B cell (primary cell): ENCODE results near the gene MCF2L. TPM values are rescaled to one million over a fixed set of nuclear protein-coding genes. Genes with fewer than 3 reads are reported as not detected.

Source experiments
- ATAC-seq: fragments of 200-7000 bp; cut with Tn5 transposase; one replicate; pipeline ENCODE4 v1.10.0; 2021; ENCODE audit warnings: low read depth, mild to moderate bottlenecking, moderate number of reproducible peaks, moderate library complexity
- CTCF ChIA-PET: fragments of 350-600 bp; sonication (Branson Sonifier 250); formaldehyde crosslinking; loops from one replicate; lab custom pipeline; 2021; ENCODE audit warnings: antibody characterized with exemption, inconsistent platforms; lab: Charles Lee
- POLR2A ChIA-PET: fragments of 350-600 bp; sonication (Branson Sonifier 250); formaldehyde crosslinking; loops from one replicate; lab custom pipeline; 2021; ENCODE audit warnings: antibody characterized with exemption; lab: Charles Lee
- DNase-seq: peaks from one replicate; pipeline ENCODE4 v3.0.0; 2013
- H2AFZ ChIP-seq: 2 replicates; pipeline ENCODE4 v1.6.1; 2012; ENCODE audit warnings: mild to moderate bottlenecking, low read depth, low read length; ENCODE audit not compliant: insufficient read depth, poor library complexity, severe bottlenecking
- H3K27ac ChIP-seq, 2 donors: 1 replicate in 1 of 2; 2 replicates in 1 of 2; pipeline ENCODE4 v1.5.1; 2012 to 2013; ENCODE audit warnings: low read length in 2 of 2, mild to moderate bottlenecking in 2 of 2, moderate library complexity in 1 of 2
- H3K27me3 ChIP-seq, 4 experiments: fragments of 200-600 bp in 1 of 4; sonication (generic) in 1 of 4; replicated peaks in 1 of 4; 1 replicate in 2 of 4; 2 replicates in 2 of 4; pipeline versions ENCODE4 v1.6.1 to v1.7.0; 2013 to 2016; ENCODE audit warnings: low read length in 3 of 4, mild to moderate bottlenecking in 2 of 4, mixed read lengths in 1 of 4, moderate library complexity in 1 of 4; ENCODE audit not compliant: insufficient read depth in 4 of 4, control insufficient read depth in 3 of 4; ENCODE audit errors: control extremely low read depth in 1 of 4
- H3K36me3 ChIP-seq, 2 experiments: replicated peaks in 1 of 2; 1 replicate in 1 of 2; 2 replicates in 1 of 2; pipeline versions ENCODE4 v1.6.1 to v1.7.1; 2013; ENCODE audit warnings: low read length in 1 of 2; ENCODE audit not compliant: insufficient read depth in 2 of 2, control insufficient read depth in 1 of 2; ENCODE audit errors: control extremely low read depth in 1 of 2, extremely low read depth in 1 of 2
- H3K4me1 ChIP-seq, 2 donors: fragments of 200-600 bp in 1 of 2; sonication (generic) in 1 of 2; 1 replicate in 1 of 2; 2 replicates in 1 of 2; pipeline versions ENCODE4 v1.5.1 to v1.6.1; 2013 to 2017; ENCODE audit warnings: low read length in 2 of 2; ENCODE audit not compliant: control insufficient read depth in 2 of 2, insufficient read depth in 2 of 2
- H3K4me2 ChIP-seq: replicated peaks from 2 replicates; pipeline ENCODE3; 2012; ENCODE audit warnings: mild to moderate bottlenecking, low read depth, low read length; ENCODE audit not compliant: poor library complexity, severe bottlenecking
- H3K4me3 ChIP-seq, 5 experiments: fragments of 200-600 bp in 1 of 5; sonication (generic) in 1 of 5; 1 replicate in 3 of 5; 2 replicates in 2 of 5; pipeline versions ENCODE4 v1.5.1 to v1.7.0; 2011 to 2016; ENCODE audit warnings: low read length in 4 of 5, mild to moderate bottlenecking in 4 of 5, low read depth in 2 of 5, control low read depth in 1 of 5, moderate library complexity in 1 of 5; ENCODE audit not compliant: insufficient read depth in 1 of 5; ENCODE audit errors: control extremely low read depth in 1 of 5, extremely low read depth in 1 of 5
- H3K79me2 ChIP-seq: fragments of 200-600 bp; sonication (generic); one replicate; pipeline ENCODE4 v1.6.0; 2016; ENCODE audit warnings: low read length; ENCODE audit not compliant: control insufficient read depth, insufficient read depth
- H3K9ac ChIP-seq: fragments of 200-600 bp; sonication (generic); 2 replicates; pipeline ENCODE4 v1.6.1; 2017; ENCODE audit warnings: mild to moderate bottlenecking, low read length, moderate library complexity
- H3K9me3 ChIP-seq, 3 donors: one replicate each; pipeline versions ENCODE4 v1.6.1 to v1.7.1; 2013; ENCODE audit warnings: low read length in 2 of 3; ENCODE audit not compliant: control insufficient read depth in 2 of 3, insufficient read depth in 1 of 3; ENCODE audit errors: control extremely low read depth in 1 of 3
- H4K20me1 ChIP-seq: 2 replicates; pipeline ENCODE4 v1.6.0; 2012; ENCODE audit warnings: mild to moderate bottlenecking, low read length; ENCODE audit not compliant: insufficient read depth, control insufficient read depth, poor library complexity, severe bottlenecking
- H3K27ac Mint-ChIP-seq: one replicate; pipeline ENCODE4 v1.8.0; 2021; ENCODE audit warnings: mixed read lengths
- H3K27me3 Mint-ChIP-seq: one replicate; pipeline ENCODE4 v1.8.0; 2021; ENCODE audit warnings: mixed read lengths
- H3K4me1 Mint-ChIP-seq: one replicate; pipeline ENCODE4 v1.8.0; 2021; ENCODE audit warnings: mixed read lengths
- H3K4me3 Mint-ChIP-seq: one replicate; pipeline ENCODE4 v1.8.0; 2021; ENCODE audit warnings: mixed read lengths
- H3K9me3 Mint-ChIP-seq: one replicate; pipeline ENCODE4 v1.8.0; 2022; ENCODE audit warnings: mixed read lengths; ENCODE audit not compliant: insufficient read depth
- CTCF ChIP-seq: fragments of 200-600 bp; IDR thresholded peaks from one replicate; pipeline ENCODE4 v1.8.0; 2022; ENCODE audit warnings: antibody characterized with exemption, mild to moderate bottlenecking
- EZH2 ChIP-seq: IDR thresholded peaks from 2 replicates; pipeline ENCODE4 v1.6.1; 2012; ENCODE audit warnings: borderline replicate concordance, low read depth, mild to moderate bottlenecking, moderate library complexity, low read length; ENCODE audit not compliant: insufficient read depth, poor library complexity, severe bottlenecking
- WGBS: methylation state at CpG from one replicate; pipeline ENCODE4 v1.1.5; 2013; ENCODE audit warnings: missing lambda C conversion rate; ENCODE audit not compliant: insufficient coverage; 5-methylcytosine and 5-hydroxymethylcytosine counted together
- intact Hi-C: fragments of 100-400 bp; cut with micrococcal nuclease; formaldehyde crosslinking; loops from one replicate; pipeline ENCODE4 v1.10.0; 2022
- polyA plus RNA-seq: library from polyadenylated mRNA; depleted of rRNA; stranded (reverse); fragments of >200 nt; gene quantifications from 2 replicates; pipeline ENCODE4 v1.2.3, GENCODE V29; 2012
- total RNA-seq, 2 donors: library from RNA; stranded (reverse); fragments of 120-200 nt in 1 of 2; gene quantifications; 1 replicate in 1 of 2; 2 replicates in 1 of 2; pipeline versions ENCODE4 v1.2.3 to v1.2.4, GENCODE V29; 2013 to 2022

The MCF2L gene
- total and polyA plus RNA-seq, 2 donors (not counting 1 experiment from before 2014, with no cell fraction given) = 3.7 to 8.2 TPM

- no peaks in the 10 kb centered on the region for H3K79me2 ChIP-seq
- no peaks in the 10 kb centered on the region for H3K9me3 Mint-ChIP-seq
- no peaks in the 10 kb centered on the region for H3K4me1 ChIP-seq
- intact Hi-C loops = no loop called here
- H4K20me1 ChIP-seq = no peaks in the 10 kb centered on the region
- no peak overlapping the region for H3K9ac ChIP-seq
- no peak overlapping the region for H3K4me3 ChIP-seq
- no peak for TF ChIP-seq CTCF
- TF ChIP-seq EZH2 = no peak
- peaks cover 0 to 25% (median 0%) of the 10 kb centered on the region in 3 donors for H3K9me3 ChIP-seq
- no peak overlapping the region for H3K4me2 ChIP-seq
- WGBS = 96% methylated on average over 31 of the region's 39 CpGs
- no peaks in the 10 kb centered on the region for H3K27me3 ChIP-seq
- H2AFZ ChIP-seq = no peak overlapping the region
- H3K4me1 Mint-ChIP-seq = no peaks in the 10 kb centered on the region
- ATAC-seq (no peak), DNase-seq (no peak)
- H3K27ac ChIP-seq = no peak overlapping the region
- H3K27ac Mint-ChIP-seq = no peak overlapping the region
- no peaks in the 10 kb centered on the region for H3K36me3 ChIP-seq
- H3K27me3 Mint-ChIP-seq = no peaks in the 10 kb centered on the region
- CTCF ChIA-PET = no interaction called here
- no peak overlapping the region for H3K4me3 Mint-ChIP-seq
- POLR2A ChIA-PET = no interaction called here
These were observed 118.2 kb downstream of the MCF2L start for GRCh38 chr13:113086991-113087922.

DNA sequence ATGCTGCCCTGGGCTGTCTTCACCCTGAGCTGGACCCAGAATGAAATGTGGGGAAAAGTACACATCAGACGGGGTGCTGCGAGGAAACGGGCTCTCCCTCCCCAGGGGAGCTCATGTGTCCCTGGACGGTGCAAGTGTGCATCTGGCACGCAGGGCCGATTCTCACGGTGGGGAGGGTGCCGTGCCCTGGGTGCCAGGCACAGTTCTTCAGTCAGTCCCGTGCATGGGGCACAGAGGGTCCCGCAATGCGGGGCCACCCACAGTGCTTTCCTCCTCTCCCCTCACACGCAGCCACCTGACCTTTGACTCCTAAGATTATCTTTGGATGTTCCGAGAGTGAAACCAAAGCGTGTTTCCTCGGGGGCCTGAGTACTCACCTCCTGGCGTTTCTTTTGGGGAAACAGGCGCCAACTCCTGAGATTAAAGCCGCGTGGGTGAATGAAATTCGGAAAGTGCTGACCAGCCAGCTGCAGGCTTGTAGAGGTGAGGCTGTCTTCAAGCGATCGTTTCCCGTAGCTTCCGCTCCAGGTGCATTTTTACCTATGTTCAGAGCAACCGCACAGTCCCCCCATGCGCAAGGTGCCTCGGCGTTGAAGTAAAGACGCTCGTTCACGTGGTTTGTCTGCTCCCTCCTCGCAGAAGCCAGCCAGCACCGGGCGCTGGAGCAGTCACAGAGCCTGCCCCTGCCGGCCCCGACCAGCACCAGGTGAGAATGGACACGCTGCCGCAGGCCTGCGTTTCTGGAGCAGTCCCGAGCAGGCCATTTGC is 119.1 kb downstream of the MCF2L start:
- H3K27ac Mint-ChIP-seq = no peak overlapping the region
- no peaks in the 10 kb centered on the region for H3K27me3 Mint-ChIP-seq
- H3K27me3 ChIP-seq = no peaks in the 10 kb centered on the region
- TF ChIP-seq CTCF (no peak), EZH2 (no peak)
- ChIA-PET POLR2A (no interaction called here), CTCF (no interaction called here)
- no peaks in the 10 kb centered on the region for H3K9me3 Mint-ChIP-seq
- 96% methylated on average over 40 of the region's 40 CpGs for WGBS
- no peaks in the 10 kb centered on the region for H3K36me3 ChIP-seq
- no peak overlapping the region for H2AFZ ChIP-seq
- no peaks in the 10 kb centered on the region for H3K4me1 Mint-ChIP-seq
- intact Hi-C loops = no loop called here
- H3K79me2 ChIP-seq = no peaks in the 10 kb centered on the region
- no peak overlapping the region for H3K9ac ChIP-seq
- DNase-seq (no peak), ATAC-seq (no peak)
- no peak overlapping the region for H3K4me3 ChIP-seq
- H4K20me1 ChIP-seq = no peaks in the 10 kb centered on the region
- H3K4me2 ChIP-seq = no peak overlapping the region
- H3K27ac ChIP-seq = no peak overlapping the region
- no peaks in the 10 kb centered on the region for H3K4me1 ChIP-seq
- no peak overlapping the region for H3K4me3 Mint-ChIP-seq
- H3K9me3 ChIP-seq = peaks cover 0 to 23% (median 0%) of the 10 kb centered on the region in 3 donors
